VCaP (cell line): ENCODE data around the gene SYNPO.

Source experiments
- H3K27ac ChIP-seq: fragments of 450-650 bp; 2 replicates; pipeline ENCODE4 v1.5.1; 2017
- TF ChIP-seq, protein P1 (sequence below): fragments of 450-650 bp; conservative IDR thresholded peaks from 2 replicates; pipeline ENCODE4 v1.5.1; 2017; ENCODE audit warnings: mild to moderate bottlenecking, moderate library complexity

The SYNPO gene

DNA sequence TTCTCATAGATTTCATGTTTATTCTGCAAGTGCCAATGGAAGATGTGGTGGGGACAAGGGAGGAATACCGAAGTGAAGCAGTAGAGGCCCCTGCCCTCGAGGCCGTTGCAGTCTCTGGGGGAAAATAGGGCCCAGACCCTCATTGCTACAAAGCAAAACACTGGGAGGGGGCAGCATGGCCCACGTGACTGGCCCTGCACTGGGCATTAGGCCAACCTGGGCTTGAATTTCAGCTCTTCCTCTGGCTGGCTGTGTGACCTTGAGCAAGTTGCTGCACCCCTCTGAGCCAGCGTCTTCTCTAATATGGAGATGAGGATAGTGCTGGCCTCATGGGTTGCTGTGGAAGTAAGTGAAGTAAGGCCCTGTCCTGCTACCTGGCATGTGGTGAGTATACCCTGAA, 709 bp upstream of the SYNPO start:
- no peak overlapping the region for H3K27ac ChIP-seq

DNA sequence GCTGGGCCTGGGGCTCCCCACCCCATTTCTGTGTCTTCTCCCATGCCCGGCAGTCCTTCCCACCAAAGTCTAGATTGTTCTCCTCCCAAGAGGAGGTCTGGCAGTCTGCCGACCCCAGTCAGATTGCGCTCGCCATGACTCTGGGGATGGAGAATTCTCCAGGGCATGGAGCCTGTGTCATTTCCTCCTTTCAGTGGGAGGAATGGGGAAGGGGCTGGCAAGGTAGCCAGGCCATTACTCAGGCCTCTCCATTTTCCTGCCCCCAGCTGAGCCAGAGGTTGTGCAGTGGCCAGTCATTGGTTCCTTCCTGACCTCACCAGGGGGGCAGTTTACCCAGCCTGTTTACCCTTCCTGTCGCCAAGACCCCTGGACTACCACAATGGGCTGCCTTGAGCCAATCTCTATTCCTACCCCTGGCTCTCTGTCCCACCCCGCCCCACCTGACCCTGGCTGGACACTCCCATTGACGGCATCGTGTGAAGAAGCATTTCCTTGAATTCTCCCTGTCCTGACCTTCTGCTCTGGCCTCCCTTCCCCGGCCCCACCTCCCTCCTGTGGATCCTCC, 628 bp downstream of the SYNPO start:
- H3K27ac ChIP-seq, result no peak overlapping the region
- TF ChIP-seq, protein P1, sequence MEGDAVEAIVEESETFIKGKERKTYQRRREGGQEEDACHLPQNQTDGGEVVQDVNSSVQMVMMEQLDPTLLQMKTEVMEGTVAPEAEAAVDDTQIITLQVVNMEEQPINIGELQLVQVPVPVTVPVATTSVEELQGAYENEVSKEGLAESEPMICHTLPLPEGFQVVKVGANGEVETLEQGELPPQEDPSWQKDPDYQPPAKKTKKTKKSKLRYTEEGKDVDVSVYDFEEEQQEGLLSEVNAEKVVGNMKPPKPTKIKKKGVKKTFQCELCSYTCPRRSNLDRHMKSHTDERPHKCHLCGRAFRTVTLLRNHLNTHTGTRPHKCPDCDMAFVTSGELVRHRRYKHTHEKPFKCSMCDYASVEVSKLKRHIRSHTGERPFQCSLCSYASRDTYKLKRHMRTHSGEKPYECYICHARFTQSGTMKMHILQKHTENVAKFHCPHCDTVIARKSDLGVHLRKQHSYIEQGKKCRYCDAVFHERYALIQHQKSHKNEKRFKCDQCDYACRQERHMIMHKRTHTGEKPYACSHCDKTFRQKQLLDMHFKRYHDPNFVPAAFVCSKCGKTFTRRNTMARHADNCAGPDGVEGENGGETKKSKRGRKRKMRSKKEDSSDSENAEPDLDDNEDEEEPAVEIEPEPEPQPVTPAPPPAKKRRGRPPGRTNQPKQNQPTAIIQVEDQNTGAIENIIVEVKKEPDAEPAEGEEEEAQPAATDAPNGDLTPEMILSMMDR, result no peak

More for the DNA sequence above, 709 bp upstream of the SYNPO start:
- TF ChIP-seq, protein P1, result no peak

DNA sequence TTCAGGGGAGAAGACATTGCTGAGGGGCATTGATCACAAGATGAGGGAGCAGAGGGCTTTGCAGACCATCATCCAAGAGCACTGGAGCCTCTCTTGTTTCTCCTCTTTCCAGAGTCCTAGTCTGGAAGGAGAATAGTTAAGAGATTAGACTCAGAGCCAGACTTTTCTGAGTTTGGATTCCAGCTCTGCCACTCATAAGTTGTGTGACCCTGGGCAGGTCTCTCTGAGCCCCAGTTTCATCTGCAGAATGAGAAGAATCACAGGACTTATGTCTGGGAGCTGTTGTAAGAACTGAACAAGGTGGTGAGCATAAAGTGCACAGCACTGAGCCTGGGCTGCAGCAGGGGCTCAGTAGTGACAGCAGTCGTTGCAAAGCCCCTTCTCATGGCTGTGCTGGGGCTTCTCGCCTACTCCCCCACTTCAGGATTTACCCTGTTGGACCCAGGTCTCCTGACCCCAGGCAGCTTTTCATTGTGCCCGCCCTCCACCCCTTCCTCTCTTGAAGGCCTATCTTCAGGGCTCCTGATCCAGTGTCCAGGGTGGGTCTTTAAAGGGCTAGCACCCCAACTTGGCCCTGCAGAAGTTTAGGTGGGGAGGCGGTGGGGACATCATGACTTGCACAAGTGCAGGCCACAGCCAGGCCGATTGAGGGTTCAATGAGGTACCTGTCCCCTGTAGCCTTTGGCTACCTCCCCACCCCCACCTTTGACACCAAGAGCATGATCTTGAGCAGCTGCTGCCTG, 1.5 kb downstream of the SYNPO start:
- no peak overlapping the region for H3K27ac ChIP-seq
- TF ChIP-seq, protein P1, result no peak

DNA sequence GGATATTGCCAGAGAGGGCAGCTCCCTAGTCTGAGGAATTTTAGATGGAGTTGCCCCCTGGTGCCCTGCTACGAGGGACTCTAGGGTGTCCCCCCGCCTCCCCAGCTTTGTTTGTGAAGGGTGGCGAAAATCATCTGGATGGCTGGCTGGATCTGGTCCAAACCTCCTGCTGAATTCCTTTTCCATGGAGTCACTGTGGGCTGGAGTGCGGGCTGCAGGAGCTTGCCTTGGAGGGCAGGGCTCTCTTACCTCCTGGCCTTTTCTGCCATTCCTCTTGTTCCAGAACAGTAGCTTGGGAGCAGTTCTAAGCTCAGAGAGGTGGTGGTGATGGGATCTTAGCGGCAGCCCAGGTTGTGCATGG, 2.1 kb downstream of the SYNPO start:
- TF ChIP-seq, protein P1, result no peak
- H3K27ac ChIP-seq, result no peak overlapping the region

DNA sequence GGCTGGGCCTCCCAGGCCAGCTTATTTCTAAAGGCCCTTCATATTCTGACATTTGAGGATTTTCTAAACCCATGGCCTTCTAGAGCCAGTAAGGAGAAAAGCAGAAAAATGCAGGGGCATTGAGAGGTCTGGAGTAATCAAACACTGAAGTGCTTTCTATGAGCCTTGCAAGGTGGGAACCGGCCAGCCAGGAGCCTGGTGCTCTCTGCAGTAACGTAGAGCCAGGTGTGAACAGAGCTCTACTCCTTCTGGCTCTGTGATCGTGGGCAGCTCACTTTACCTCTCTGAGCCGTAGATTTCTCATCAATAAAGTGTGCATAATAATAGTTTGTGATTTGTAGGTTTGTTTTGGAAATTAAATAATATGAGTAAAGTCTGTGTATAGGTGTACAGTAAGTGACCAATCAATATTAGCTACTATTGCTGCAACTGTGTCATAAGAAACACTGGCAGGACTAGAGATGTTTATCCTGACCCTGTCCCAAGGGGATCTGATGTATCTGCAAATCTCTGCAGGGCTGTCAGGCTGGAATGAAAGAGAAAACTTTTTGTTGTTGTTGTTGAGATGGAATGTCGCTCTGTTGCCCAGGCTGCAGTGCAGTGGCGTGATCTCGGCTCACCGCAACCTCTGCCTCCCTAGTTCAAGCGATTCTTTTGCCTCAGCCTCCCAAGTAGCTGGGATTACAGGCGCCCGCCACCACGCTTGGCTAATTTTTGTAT, 2.7 kb downstream of the SYNPO start:
- TF ChIP-seq, protein P1, result no peak
- H3K27ac ChIP-seq, result no peak overlapping the region

DNA sequence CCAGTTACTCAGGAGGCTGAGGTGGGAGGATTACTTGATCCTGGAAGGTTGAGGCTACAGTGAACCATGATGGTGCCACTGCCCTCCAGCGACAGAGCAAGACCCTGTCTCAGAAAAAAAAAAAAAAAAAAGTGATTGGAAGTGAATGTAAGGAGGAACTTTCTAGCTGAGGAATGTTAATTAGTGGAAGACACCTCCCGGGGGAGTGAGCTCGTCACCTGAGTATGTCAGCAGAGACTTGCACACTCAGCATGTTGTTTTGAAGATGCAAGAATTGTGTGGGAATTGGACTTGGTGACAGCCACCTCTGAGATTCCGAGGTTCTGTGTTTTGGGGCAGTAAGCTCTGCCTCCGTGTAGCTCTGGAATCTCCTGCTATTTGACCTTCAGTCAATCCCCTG, 3.6 kb downstream of the SYNPO start:
- H3K27ac ChIP-seq, result no peak overlapping the region
- TF ChIP-seq, protein P1, result no peak

DNA sequence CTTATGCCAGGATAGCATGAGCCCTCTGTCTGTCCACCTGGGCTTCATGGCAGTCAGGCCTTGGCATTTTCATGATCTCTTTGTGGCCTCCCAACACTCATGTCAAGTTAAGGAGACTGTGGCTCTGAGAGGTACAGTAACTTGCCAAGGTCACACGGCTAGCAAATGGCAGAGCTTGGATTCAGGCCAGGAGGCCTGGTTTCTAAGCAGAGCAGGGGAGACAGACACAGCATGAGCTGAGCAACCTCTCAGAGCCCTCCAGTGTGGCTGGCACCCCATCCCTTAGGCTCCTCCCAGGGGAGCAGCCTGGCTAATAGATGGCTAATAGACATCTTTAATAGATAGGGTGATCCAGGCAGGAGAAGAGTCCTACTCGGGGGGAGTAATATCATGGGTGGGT, 4.1 kb downstream of the SYNPO start:
- TF ChIP-seq, protein P1, result no peak
- no peak overlapping the region for H3K27ac ChIP-seq
